GM12874 (cell line): ENCODE measurements around the gene KCTD1.

Source experiments
- CTCF ChIP-seq: IDR thresholded peaks from 2 replicates; pipeline ENCODE4 v1.5.1; 2011; ENCODE audit warnings: low read depth, mild to moderate bottlenecking, control low read depth, low read length, moderate library complexity; ENCODE audit not compliant: insufficient read depth

The KCTD1 gene

GRCh38 chr18:26515643-26516487 lies 32.5 kb downstream of the KCTD1 start:
- no peak for TF ChIP-seq CTCF

- no peak for TF ChIP-seq CTCF
Measured at GRCh38 chr18:26511339-26512071, 36.8 kb downstream of the KCTD1 start.

- TF ChIP-seq CTCF, result no peak
Measured at GRCh38 chr18:26510337-26510736, 38.0 kb downstream of the KCTD1 start.

- no peak for TF ChIP-seq CTCF
Measured at GRCh38 chr18:26506012-26506411, 42.3 kb downstream of the KCTD1 start.

GRCh38 chr18:26504831-26505230 lies 43.5 kb downstream of the KCTD1 start:
- no peak for TF ChIP-seq CTCF

GRCh38 chr18:26503382-26503781 lies 45.0 kb downstream of the KCTD1 start:
- TF ChIP-seq CTCF, result no peak

- no peak for TF ChIP-seq CTCF
Measured at GRCh38 chr18:26502823-26503222, 45.5 kb downstream of the KCTD1 start.
